HG02798 (cell line): ENCODE results near the gene CNTNAP4.

ENCODE experiments used
- ATAC-seq: cut with Tn5 transposase; IDR thresholded peaks from one replicate; pipeline ENCODE4 v1.9.1; 2021; ENCODE audit warnings: mild to moderate bottlenecking; ENCODE audit not compliant: unreplicated experiment, poor library complexity

The CNTNAP4 gene

GRCh38 chr16:76276745-76277438 is at the start of gene CNTNAP4:
CNTNAP4 (plus strand) TSS chr16:76277401; CDS start chr16:76277663, 262 bp downstream.
- ATAC-seq, result no peak

DNA sequence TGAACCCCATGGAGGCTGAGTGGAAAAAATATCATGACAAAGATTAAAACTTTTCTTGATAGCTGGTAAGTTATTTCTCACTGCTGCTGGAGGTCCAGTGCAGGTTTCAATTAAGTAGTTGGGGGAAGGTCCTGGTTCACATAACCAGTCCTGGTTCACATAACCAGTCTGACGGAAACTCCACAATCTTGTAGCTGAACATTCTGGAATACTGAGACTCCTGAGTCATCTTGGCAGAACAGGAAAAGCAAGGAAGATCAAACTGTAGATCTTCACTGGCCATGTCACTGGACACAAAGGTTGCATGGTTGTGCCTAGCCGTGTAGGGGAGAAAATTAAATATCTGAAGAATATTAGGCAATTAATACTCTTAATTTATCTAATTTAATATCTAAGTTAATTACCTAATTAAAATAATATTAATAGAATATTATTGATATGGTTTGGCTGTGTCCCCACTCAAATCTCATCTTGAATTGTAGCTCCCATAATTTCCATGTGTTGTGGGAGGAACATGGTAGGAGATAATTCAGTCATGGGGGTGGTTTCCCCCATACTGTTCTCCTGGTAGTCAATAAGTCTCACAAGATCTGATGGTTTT is 48.6 kb upstream of the CNTNAP4 start:
- ATAC-seq, result no peak

GRCh38 chr16:76232704-76233103 is 44.5 kb upstream of the CNTNAP4 start:
- ATAC-seq, result no peak

- ATAC-seq, result no peak
Measured at GRCh38 chr16:76235025-76235424, 42.2 kb upstream of the CNTNAP4 start.

GRCh38 chr16:76235426-76235825 is 41.8 kb upstream of the CNTNAP4 start:
- no peak for ATAC-seq

DNA sequence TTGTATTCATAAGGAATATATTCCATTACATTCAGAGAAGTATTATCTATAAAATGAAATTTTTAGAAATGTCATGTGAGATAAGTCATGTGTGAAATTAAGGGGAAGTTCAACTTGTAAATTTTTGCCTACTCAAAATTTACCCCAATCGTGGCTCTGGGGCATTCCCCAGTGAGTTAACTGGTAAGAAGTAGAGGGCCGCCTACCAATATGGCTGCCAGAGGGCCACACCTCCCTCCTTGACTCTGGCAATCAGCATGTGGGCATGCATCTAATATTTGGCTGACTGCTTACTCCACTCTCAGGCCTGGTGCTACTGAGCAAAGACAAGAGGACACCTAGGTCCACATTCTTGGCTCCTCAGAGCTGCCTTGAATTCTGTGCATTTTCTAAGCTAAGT is 39.7 kb upstream of the CNTNAP4 start:
- ATAC-seq, result no peak

DNA sequence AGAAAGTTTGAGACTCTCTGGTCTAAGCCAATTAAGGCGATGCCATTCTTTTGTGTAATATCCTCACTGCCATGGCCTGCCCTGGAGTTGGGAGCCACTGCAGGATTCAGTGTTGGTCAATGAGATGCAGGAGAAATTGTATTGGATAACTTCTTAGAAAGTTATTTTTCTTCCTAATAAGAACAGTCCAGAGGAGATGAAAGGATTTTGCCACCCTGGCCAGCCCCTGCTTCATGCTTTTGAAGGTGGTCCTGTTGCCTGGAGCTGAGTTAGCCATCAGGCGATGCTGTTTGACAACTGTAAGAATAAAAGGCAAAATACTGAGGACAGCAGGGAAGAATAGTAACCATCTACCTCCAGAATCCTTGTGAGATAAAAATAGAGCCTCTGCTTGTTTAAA is 35.4 kb upstream of the CNTNAP4 start:
- ATAC-seq, result no peak

DNA sequence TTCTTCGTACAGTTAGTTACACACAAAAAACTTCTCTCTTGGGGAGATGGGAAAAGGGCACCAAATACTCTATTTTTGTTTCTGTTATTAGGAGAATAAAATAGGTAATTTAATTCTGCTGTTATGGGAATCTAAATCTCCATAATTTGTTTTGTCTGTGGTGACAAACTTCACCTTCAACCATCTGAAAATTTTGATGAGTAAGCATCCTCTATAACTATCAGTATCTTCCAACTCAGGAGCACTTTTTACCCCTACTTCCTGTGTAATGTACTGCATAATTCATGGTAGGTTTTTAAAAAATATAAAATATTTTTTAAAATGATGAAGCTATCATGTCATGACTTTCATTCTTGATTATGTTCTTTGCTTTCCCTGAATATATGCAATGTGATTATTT is 33.6 kb upstream of the CNTNAP4 start:
- no peak for ATAC-seq

- no peak for ATAC-seq
Measured at GRCh38 chr16:76246587-76246986, 30.6 kb upstream of the CNTNAP4 start.

DNA sequence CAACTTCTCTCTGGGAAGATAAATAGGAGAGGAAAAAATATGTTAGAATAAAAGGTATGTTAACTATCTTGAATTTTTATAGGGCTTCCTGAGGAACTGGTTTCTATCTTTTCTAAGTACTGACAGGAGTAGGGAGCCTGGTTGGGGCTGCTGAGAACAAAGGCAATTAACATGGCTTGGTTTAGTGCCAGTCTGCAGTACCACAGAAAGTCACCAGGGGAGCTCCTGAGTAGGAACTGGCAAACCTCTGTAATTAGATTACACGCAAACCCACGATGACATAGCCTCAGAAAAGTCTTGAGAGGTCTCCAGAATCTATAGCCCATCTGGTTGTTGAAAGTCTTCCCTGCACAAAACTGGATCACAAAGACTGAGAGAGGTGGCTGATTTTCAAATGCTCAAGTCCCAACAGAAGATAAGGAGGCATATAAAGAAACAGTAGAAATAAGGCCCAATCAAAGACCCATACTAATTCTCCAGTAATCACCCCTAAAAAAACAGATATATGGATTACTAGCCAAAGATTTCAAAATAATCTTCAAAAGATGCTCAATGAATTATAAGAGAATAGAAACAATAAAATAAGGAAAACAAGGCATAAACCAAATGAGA is 11.7 kb upstream of the CNTNAP4 start:
- peak; percentile 90 for ATAC-seq

DNA sequence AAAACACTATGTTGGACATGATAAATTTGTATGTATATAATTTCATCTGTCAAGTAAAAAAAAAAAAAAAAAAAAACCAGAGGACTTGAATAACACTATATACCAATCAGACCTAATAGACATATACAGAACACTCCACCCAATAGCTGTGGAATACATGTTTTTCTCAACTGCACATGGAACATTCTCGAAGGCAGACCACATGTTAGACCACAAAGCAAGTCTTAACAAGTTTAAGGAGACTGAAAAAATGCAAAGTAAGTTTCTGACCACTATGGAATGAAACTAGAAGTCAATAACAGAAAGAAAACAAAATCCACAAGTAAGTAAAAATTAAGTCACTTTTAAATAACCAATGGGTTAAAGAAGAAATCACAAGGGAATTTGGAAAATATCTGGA is 8.4 kb upstream of the CNTNAP4 start:
- ATAC-seq, result peak; percentile 45

DNA sequence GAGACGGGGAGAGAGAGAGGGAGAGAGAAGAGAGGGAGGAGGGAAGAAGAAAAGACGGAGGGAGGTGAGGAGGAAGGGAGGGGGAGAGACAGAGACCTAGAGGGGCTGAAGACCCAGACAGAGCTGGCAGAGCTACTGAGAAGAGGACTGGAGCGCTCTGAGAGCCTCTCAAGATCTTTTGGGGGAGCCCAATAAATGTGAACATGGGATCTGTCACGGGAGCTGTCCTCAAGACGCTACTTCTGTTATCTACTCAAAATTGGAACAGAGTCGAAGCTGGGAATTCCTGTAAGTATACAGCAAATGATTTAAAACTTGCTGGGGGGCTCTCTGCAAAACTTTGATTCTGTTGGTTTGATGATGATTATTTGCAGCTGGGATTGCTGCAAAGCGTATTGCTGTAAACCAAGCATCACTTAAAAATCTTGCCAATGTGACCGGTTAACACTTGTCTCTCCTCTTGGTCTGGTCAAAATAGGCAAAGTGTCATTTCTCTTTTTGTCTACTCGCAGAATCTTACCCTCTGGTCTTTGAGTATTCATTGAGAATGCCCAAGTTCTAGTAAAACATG is 344 bp downstream of the CNTNAP4 start:
- ATAC-seq, result no peak

GRCh38 chr16:76278086-76278485 is 885 bp downstream of the CNTNAP4 start:
- no peak for ATAC-seq

DNA sequence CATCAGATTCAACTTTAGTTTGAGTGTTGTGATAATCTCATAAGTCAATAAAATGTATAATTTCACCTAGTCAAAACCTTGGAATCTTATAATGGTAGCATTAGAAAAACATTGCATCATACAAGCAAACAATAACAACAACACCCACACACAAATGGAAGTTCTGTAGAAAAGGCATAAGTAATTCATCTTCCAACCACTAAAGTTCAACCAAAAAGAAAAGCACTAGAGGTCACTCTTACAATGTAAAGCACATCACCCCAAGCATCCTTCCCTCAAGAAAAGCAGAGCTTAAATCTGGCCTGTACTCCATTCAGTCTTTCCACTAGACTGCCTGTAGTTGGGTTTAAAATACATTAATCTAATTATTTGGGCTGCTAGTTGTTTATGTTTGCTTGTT is 1.8 kb downstream of the CNTNAP4 start:
- ATAC-seq, result no peak

GRCh38 chr16:76280421-76281215 is 3.4 kb downstream of the CNTNAP4 start:
- ATAC-seq, result no peak

- ATAC-seq, result no peak
Measured at GRCh38 chr16:76287466-76287865, 10.3 kb downstream of the CNTNAP4 start.

GRCh38 chr16:76292218-76292617 is 15.0 kb downstream of the CNTNAP4 start:
- ATAC-seq, result no peak

- ATAC-seq, result no peak
Measured at GRCh38 chr16:76293980-76294379, 16.8 kb downstream of the CNTNAP4 start.

- ATAC-seq, result no peak
Measured at GRCh38 chr16:76294396-76295214, 17.4 kb downstream of the CNTNAP4 start.

- no peak for ATAC-seq
Measured at GRCh38 chr16:76297941-76298340, 20.7 kb downstream of the CNTNAP4 start.
